GM18520 (cell line): ENCODE measurements around the gene ATP5F1D.

ENCODE experiments used
- ATAC-seq: cut with Tn5 transposase; IDR thresholded peaks from one replicate; pipeline ENCODE4 v1.9.1; 2021; ENCODE audit not compliant: unreplicated experiment

The ATP5F1D gene

GRCh38 chr19:1278713-1279660 is 37.4 kb downstream of the ATP5F1D start:
- ATAC-seq: no peak

- no peak for ATAC-seq
Measured at GRCh38 chr19:1279782-1280341, 38.3 kb downstream of the ATP5F1D start.

DNA sequence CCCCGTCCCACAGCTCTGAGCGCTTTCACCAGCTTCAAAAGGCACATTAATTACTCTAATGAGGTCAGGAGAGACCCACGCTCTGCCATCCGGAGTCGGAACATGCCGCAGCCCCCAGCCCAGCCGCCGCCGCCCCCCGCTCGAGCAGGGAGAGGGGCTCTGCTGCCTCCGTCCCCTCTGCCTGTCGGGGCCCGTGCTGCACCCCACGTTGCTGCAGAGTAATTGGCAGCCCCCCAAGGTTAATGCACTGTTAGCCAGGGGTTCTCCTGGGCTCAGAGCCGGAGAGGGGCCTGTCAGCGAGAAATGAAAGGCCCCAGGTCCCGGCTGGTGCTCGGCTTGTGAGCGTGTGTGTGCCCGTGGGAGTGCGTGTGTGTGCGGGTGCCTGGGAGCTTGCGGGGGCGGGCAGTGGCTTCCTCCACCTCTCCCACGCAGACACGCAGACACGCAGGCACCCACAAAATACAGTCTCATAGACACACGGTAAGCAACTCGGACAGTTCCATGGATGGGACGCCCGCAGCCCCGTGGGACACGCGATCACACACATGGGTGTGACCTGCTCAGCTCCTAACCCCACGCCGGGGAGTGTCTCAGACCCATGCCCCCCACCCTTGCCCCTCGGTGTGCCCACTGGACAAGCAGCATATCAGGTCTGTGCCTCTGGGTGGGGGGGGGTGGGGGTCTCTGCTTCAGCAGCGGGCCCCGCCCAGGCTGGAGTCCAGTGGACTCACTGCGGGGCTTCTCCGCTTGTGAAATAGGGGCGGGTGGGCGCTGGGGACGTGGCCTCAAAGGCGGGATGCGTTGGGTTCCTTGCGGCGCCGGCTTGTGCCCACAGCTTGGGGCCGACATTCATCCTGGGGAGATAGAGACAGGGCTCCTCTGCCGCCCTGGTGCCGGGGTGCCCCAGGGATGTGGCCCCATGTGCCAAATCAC is 39.4 kb downstream of the ATP5F1D start:
- ATAC-seq: no peak

- no peak for ATAC-seq
Measured at GRCh38 chr19:1281569-1282287, 40.2 kb downstream of the ATP5F1D start.

DNA sequence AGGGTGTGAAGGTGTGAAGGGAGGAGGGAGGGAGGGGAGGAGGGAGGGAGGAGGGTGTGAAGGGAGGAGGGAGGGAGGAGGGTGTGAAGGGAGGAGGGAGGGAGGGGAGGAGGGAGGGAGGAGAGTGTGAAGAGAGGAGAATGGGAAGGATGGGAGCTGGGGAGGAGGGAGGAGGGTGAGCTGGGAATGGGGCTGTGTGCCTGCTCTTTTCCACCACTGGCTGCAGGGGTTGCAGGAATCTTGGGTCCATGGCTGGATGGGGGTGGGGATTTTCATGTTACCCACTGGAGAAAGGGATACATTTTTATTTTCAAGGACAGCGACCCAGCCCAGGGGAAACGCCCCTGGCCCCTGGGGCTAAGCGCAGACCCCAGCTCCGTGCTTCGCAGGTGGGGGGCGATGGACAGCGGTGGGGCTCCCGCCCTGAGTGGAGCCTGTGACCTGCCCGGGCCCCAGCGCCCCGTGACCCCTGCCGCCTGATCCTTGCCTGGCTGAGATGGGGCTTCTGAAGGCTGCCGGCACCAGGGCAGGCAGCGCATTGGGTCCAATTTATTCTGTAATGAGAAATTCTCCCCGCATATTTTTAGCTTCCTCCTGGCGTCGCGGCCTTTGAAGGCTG is 41.1 kb downstream of the ATP5F1D start:
- ATAC-seq: no peak

GRCh38 chr19:1283207-1283916 is 41.8 kb downstream of the ATP5F1D start:
- ATAC-seq: no peak

- no peak for ATAC-seq
Measured at GRCh38 chr19:1283917-1284292, 42.4 kb downstream of the ATP5F1D start.

GRCh38 chr19:1284293-1284978 is 42.9 kb downstream of the ATP5F1D start:
- no peak for ATAC-seq

DNA sequence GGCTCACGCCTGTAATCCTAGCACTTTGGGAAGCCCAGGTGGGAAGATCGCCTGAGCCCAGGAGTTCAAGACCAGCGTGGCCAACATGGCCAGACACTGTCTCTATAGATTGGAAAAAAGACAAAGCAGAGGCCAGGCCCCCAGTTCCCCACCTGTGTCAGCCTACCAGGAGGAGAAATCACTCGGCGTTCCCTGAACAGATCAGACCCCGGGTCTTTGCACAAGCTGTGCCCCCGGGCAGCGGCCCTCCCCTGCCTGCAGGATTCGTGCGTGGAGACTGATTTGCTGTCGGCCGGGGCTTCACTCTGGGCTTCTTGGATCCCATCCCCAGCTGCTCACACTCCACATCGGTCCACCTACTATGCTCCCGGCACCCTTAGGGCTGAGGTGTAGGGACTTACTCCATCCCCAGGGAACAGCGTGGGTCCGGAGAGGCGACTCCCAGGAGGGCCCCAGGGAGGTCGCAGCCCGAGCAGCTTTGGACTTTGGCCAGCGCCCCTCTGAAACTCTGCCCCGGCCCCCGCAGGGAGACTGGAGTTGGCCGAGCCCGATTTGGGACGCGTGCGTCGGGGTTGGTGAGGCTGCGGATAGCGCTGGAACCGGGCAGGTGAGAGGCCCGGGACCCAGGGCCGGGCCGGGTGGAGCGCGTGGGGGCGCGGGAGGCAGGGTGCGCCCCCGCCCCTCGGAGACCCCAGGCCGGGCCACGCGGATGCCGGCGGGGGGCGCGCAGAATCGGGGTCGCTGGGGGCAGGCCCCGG is 43.6 kb downstream of the ATP5F1D start:
- no peak for ATAC-seq

GRCh38 chr19:1285737-1286360 is 44.3 kb downstream of the ATP5F1D start, which contains the start of gene EFNA2:
Gene EFNA2 (plus strand): TSS chr19:1285873. CDS start chr19:1286169, 296 bp downstream.
- ATAC-seq: no peak

DNA sequence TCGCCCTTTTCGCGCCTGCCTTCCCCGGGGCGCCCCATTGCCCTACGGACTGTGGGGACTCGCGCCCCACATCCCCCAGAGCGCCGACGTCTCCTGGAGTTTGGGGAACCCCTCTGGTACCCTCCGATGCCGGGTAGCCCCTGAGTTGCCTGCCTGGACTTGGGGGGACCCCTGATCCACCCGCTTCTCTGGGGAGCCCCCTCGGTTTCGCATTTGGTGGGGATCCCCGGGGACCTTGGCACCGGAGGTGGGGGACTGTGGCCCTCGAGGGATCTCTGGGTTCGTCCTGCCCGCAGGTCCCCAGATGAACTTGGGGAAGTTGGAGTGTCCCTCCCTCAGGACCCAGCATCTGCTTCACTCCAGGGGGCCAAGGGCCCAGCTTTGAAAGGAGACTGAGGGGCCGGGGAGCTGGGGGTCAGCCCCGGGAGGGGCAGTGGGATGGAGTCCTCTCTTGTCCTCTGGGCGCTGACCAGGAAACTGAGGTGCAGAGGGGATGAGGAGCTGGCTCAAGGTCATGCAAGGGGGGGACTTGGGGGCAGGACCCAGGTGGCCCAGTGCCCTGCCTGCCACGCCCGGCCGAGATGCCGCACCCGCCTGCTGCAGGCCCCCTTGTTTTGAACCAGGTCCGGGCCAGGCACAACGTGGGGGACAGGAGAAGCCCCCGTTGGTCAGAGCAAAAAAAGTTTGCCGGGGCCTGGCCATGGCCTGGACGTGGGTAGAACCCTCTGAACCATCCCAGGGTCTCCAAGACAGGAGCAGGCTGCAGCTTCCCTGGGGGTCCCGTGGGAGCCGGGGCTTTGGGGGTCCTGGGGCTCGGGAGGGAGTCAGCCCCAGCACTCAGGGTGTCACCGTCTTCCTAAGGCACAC is 45.2 kb downstream of the ATP5F1D start:
- ATAC-seq: no peak

GRCh38 chr19:1287354-1288225 is 46.0 kb downstream of the ATP5F1D start:
- ATAC-seq: no peak

DNA sequence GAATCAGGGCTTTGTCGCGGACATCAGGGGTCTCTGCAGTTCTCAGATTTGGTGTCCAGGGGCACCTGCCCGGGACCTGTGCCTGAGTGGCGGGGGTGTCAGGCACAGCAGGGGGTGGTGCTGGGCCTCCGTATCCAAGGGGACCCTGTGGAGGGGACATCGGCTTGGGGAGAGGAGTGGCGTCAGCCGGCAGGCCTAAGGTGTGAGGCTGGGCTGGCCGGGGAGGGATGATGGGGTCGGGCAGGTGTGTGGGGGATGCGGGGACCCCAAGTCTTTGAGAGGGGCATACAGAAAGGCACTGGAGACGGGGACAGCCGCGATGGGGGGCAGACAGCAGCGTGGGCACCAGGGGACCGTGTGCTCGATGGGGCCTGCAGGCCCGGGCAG is 46.7 kb downstream of the ATP5F1D start:
- no peak for ATAC-seq

GRCh38 chr19:1288833-1289685 is 47.5 kb downstream of the ATP5F1D start:
- ATAC-seq: no peak

DNA sequence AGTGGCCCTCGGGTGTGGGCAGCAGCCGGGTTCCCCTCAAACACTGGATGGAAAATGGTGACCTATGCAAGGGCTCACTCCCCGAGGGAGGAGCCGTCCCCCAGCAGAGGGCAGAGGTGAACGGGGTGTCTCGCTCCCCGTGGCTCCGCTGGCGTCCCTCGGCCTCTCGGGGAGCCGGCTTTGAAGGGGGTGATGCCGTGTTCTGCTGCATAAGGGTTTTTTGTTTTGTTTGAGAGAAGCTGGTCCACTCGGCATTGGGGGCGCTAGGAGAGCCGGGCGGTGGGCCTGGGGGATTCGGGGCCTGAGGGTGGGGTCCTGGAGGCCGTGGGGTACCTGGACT is 48.1 kb downstream of the ATP5F1D start:
- ATAC-seq: no peak
